ENCODE data around the gene PRTG.
A peak's percentile ranks its signal among the peaks of the same experiment; 100 is the strongest.
"Not testable (repeated sequence)": the region's sequence is repeated elsewhere in the genome, so short reads cannot be mapped to it uniquely, and the experiment has no call there.

The PRTG gene

GRCh38 chr15:55742927-55743728 is at the start of gene PRTG:
PRTG (minus strand) TSS chr15:55743152; CDS start chr15:55742931, 221 bp downstream.
- peak; percentile 81 for DNase-seq (ENCODE audit: low spot score)

- peak; percentile 70 for DNase-seq (ENCODE audit: low spot score)
Observed at GRCh38 chr15:55791551-55792400, 48.8 kb upstream of the PRTG start.

GRCh38 chr15:55789066-55789660 is 46.2 kb upstream of the PRTG start:
- DNase-seq (ENCODE audit: low spot score) = no peak

GRCh38 chr15:55786341-55786740 is 43.4 kb upstream of the PRTG start:
- no peak for DNase-seq (ENCODE audit: low spot score)

GRCh38 chr15:55785593-55785992 is 42.6 kb upstream of the PRTG start:
- DNase-seq (ENCODE audit: low spot score) = not testable (repeated sequence)

- DNase-seq (ENCODE audit: low spot score) = no peak
Observed at GRCh38 chr15:55784286-55784685, 41.3 kb upstream of the PRTG start.

GRCh38 chr15:55782901-55783300 is 39.9 kb upstream of the PRTG start:
- DNase-seq (ENCODE audit: low spot score) = no peak

- DNase-seq (ENCODE audit: low spot score) = no peak
Observed at GRCh38 chr15:55780292-55780691, 37.3 kb upstream of the PRTG start.

- no peak for DNase-seq (ENCODE audit: low spot score)
Observed at GRCh38 chr15:55778932-55779331, 36.0 kb upstream of the PRTG start.

GRCh38 chr15:55775316-55775715 is 32.4 kb upstream of the PRTG start:
- DNase-seq (ENCODE audit: low spot score) = no peak

- DNase-seq (ENCODE audit: low spot score) = peak; percentile 38
Observed at GRCh38 chr15:55774113-55774970, 31.4 kb upstream of the PRTG start.

GRCh38 chr15:55770806-55771205 is 27.9 kb upstream of the PRTG start:
- no peak for DNase-seq (ENCODE audit: low spot score)

GRCh38 chr15:55770261-55770660 is 27.3 kb upstream of the PRTG start:
- no peak for DNase-seq (ENCODE audit: low spot score)

GRCh38 chr15:55768670-55769185 is 25.8 kb upstream of the PRTG start:
- no peak for DNase-seq (ENCODE audit: low spot score)

- no peak for DNase-seq (ENCODE audit: low spot score)
Observed at GRCh38 chr15:55766676-55767075, 23.7 kb upstream of the PRTG start.

GRCh38 chr15:55764398-55764797 is 21.4 kb upstream of the PRTG start:
- no peak for DNase-seq (ENCODE audit: low spot score)

- DNase-seq (ENCODE audit: low spot score) = no peak
Observed at GRCh38 chr15:55758580-55758986, 15.6 kb upstream of the PRTG start.

GRCh38 chr15:55753433-55753832 is 10.5 kb upstream of the PRTG start:
- not testable (repeated sequence) for DNase-seq (ENCODE audit: low spot score)

GRCh38 chr15:55750706-55751105 is 7.8 kb upstream of the PRTG start:
- no peak for DNase-seq (ENCODE audit: low spot score)

GRCh38 chr15:55743729-55744655 is 1.0 kb upstream of the PRTG start:
- DNase-seq (ENCODE audit: low spot score) = no peak
